K562 (cell line): ENCODE results near the gene ZNF487. TPM values are rescaled to one million over a fixed set of nuclear protein-coding genes. Genes with fewer than 3 reads are reported as not detected.

Experiments
- ARID1B ChIP-seq: fragments of 450-650 bp; IDR thresholded peaks from 2 replicates; pipeline ENCODE4 v1.6.1; 2016; ENCODE audit warnings: antibody characterized with exemption, mild to moderate bottlenecking, inconsistent platforms
- BRD9 ChIP-seq: fragments of 450-650 bp; IDR thresholded peaks from 2 replicates; pipeline ENCODE4 v1.6.1; 2018; ENCODE audit warnings: low read depth; ENCODE audit not compliant: partially characterized antibody
- CCNT2 ChIP-seq: IDR thresholded peaks from 2 replicates; pipeline ENCODE4 v1.6.1; 2011; ENCODE audit warnings: borderline replicate concordance, low read depth, mild to moderate bottlenecking, moderate library complexity, mixed read lengths, low read length; ENCODE audit not compliant: insufficient read length; ENCODE audit errors: extremely low read depth
- CHCHD3 ChIP-seq: fragments of 250-450 bp; sonication (Bioruptor Pico); IDR thresholded peaks from 2 replicates; pipeline ENCODE4 v2.1.2; 2022; ENCODE audit warnings: mild to moderate bottlenecking
- CHD2 ChIP-seq: IDR thresholded peaks from 2 replicates; pipeline ENCODE4 v1.6.1; 2011; ENCODE audit warnings: low read depth, low read length
- DNMT1 ChIP-seq: fragments of 450-650 bp; IDR thresholded peaks from 2 replicates; pipeline ENCODE4 v1.6.1; 2016; ENCODE audit warnings: antibody characterized with exemption, mild to moderate bottlenecking
- E2F6 ChIP-seq, 2 experiments: IDR thresholded peaks; 2 replicates each; pipeline ENCODE4 v1.6.1; 2011; ENCODE audit warnings: borderline replicate concordance in 1 of 2, control low read depth in 1 of 2, low read depth in 1 of 2, low read length in 1 of 2, mild to moderate bottlenecking in 1 of 2, mixed read lengths in 1 of 2, moderate library complexity in 1 of 2; ENCODE audit not compliant: insufficient read depth in 1 of 2, insufficient read length in 1 of 2, poor library complexity in 1 of 2, severe bottlenecking in 1 of 2; ENCODE audit errors: extremely low read depth in 1 of 2
- ELF2 ChIP-seq: fragments of 250-450 bp; sonication (Bioruptor Pico); IDR thresholded peaks from 2 replicates; pipeline ENCODE4 v1.5.0; 2021; ENCODE audit warnings: mild to moderate bottlenecking
- HNRNPLL ChIP-seq: fragments of 200-400 bp; formaldehyde crosslinking; IDR thresholded peaks from 2 replicates; pipeline ENCODE4 v1.6.1; 2017; ENCODE audit warnings: low read length, low read depth, mild to moderate bottlenecking; ENCODE audit not compliant: poor library complexity, severe bottlenecking
- KDM5B ChIP-seq: fragments of 200-600 bp; sonication (generic); IDR thresholded peaks from 2 replicates; pipeline ENCODE4 v1.6.1; 2012; ENCODE audit warnings: low read depth, mild to moderate bottlenecking, moderate library complexity, low read length, control low read depth, inconsistent platforms; ENCODE audit not compliant: insufficient replicate concordance
- KLF1 ChIP-seq: fragments of 450-650 bp; IDR thresholded peaks from 2 replicates; pipeline ENCODE4 v1.6.1; 2016; ENCODE audit warnings: missing genetic modification characterization, missing compliant biosample characterization
- MTA3 ChIP-seq: fragments of 450-650 bp; formaldehyde crosslinking; IDR thresholded peaks from 2 replicates; pipeline ENCODE4 v1.6.1; 2017; ENCODE audit warnings: mild to moderate bottlenecking, borderline replicate concordance
- NR1H2 ChIP-seq: sonication (generic); formaldehyde crosslinking; IDR thresholded peaks from 2 replicates; pipeline ENCODE4 v1.4.0; 2020; ENCODE audit warnings: mild to moderate bottlenecking, missing genetic modification reagents
- POLR2AphosphoS5 ChIP-seq: IDR thresholded peaks from 2 replicates; pipeline ENCODE4 v1.6.1; 2011; ENCODE audit warnings: mild to moderate bottlenecking, low read depth, low read length, moderate library complexity; ENCODE audit not compliant: control insufficient read depth, insufficient read depth
- PREB ChIP-seq: sonication (generic); formaldehyde crosslinking; IDR thresholded peaks from 2 replicates; pipeline ENCODE4 v1.8.1; 2023; ENCODE audit warnings: mild to moderate bottlenecking, missing genetic modification reagents
- XRCC3 ChIP-seq: fragments of 450-650 bp; IDR thresholded peaks from 2 replicates; pipeline ENCODE4 v1.6.1; 2017; ENCODE audit warnings: mild to moderate bottlenecking, moderate library complexity
- ZBTB11 ChIP-seq, 3 experiments: fragments of 200-800 bp in 1 of 3; fragments of 250-450 bp in 1 of 3; fragments of 450-650 bp in 1 of 3; sonication (Bioruptor Pico) in 1 of 3; sonication (Bioruptor generic) in 1 of 3; formaldehyde crosslinking in 1 of 3; IDR thresholded peaks; 2 replicates each; pipeline versions ENCODE4 v1.6.1 to v1.8.0; 2016 to 2022; ENCODE audit warnings: mild to moderate bottlenecking in 2 of 3, missing genetic modification characterization in 2 of 3, missing compliant biosample characterization in 1 of 3, moderate library complexity in 1 of 3
- ZNF830 ChIP-seq: fragments of 250-450 bp; sonication (Bioruptor Pico); IDR thresholded peaks from 2 replicates; pipeline ENCODE4 v1.5.0; 2021; ENCODE audit warnings: mild to moderate bottlenecking
- polyA plus RNA-seq, 8 experiments: library from polyadenylated mRNA; depleted of rRNA in 4 of 8; stranded (reverse) in 5 of 8; unstranded in 3 of 8; fragments of >200 nt; fragmentation: Nextera tagmentation in 2 of 8; fragmentation: Illumina TruSeq in 1 of 8; extraction: Ambion mirVana in 2 of 8; extraction: Trizol in 1 of 8; gene quantifications; 2 replicates each; pipeline versions ENCODE4 v1.2.1 to v1.2.3, GENCODE V29; 2011 to 2014; ENCODE audit warnings: inconsistent platforms in 1 of 8, missing spikeins in 1 of 8
- total RNA-seq, 7 experiments: library from RNA; depleted of rRNA in 6 of 7; stranded (reverse); fragments of >200 nt in 6 of 7; fragmentation: Illumina TruSeq in 2 of 7; extraction: Trizol in 2 of 7; gene quantifications; 2 replicates each; pipeline versions ENCODE4 v1.2.1 to v1.2.3, GENCODE V29; 2011 to 2021; ENCODE audit warnings: low replicate concordance in 1 of 7

Gene ZNF487
- total and polyA plus RNA-seq, 9 of the 15 experiments (the other 6 are each of a cell fraction or from before 2014, with no cell fraction given) = 1.9 to 6.5 (median 4.2) TPM

- TF ChIP-seq CHCHD3 (CRISPR knock-in tag) = 0 out of 2 replicates have a peak, but pooled peaks have one; percentile 38
- peak; percentile 60; the same call in 1 of the 2 replicates for TF ChIP-seq ELF2
- TF ChIP-seq MTA3 = peak; percentile 75; the same call in 1 of the 2 replicates
- peak in 1 of 3 experiments; percentile 74; a peak in 2 of 6 replicates for TF ChIP-seq ZBTB11 (CRISPR knock-in tag; IDR thresholded peaks at IDR 0.05)
- no peak; the same call in none of the 2 replicates for TF ChIP-seq KLF1
- 0 out of 2 replicates have a peak, but pooled peaks have one; percentile 62 for TF ChIP-seq PREB (CRISPR knock-in tag)
- no peak for TF ChIP-seq XRCC3
- peak; percentile 78 for TF ChIP-seq POLR2AphosphoS5
- no peak for TF ChIP-seq DNMT1
- 0 out of 2 replicates have a peak, but pooled peaks have one; percentile 69 for TF ChIP-seq ZNF830
- TF ChIP-seq NR1H2 (CRISPR knock-in tag) = peak; percentile 81
- TF ChIP-seq HNRNPLL = peak; percentile 76
- peak; percentile 95 to 98 for TF ChIP-seq E2F6 (IDR thresholded peaks at IDR 0.05; ENCODE audit: borderline replicate concordance in 1 of 2, extremely low read depth in 1 of 2, insufficient read depth in 1 of 2, insufficient read length in 1 of 2, low read depth in 1 of 2, low read length in 1 of 2, poor library complexity in 1 of 2, severe bottlenecking in 1 of 2)
- peak; percentile 15 for TF ChIP-seq KDM5B
- TF ChIP-seq BRD9 = no peak
- peak; percentile 1 for TF ChIP-seq CHD2
- TF ChIP-seq ARID1B = peak; percentile 49; the same call in 1 of the 2 replicates
- peak; percentile 71 for TF ChIP-seq CCNT2
Measured at GRCh38 chr10:43396061-43396927, 40.6 kb upstream of the ZNF487 start (continued).
